HG02642 (cell line): ENCODE data around the gene REXO5.
"Not testable (repeated sequence)": the region's sequence is repeated elsewhere in the genome, so short reads cannot be mapped to it uniquely, and the experiment has no call there.

ENCODE experiments used
- ATAC-seq: cut with Tn5 transposase; IDR thresholded peaks from one replicate; pipeline ENCODE4 v1.9.1; 2021; ENCODE audit warnings: mild to moderate bottlenecking; ENCODE audit not compliant: unreplicated experiment, poor library complexity

Gene REXO5

DNA sequence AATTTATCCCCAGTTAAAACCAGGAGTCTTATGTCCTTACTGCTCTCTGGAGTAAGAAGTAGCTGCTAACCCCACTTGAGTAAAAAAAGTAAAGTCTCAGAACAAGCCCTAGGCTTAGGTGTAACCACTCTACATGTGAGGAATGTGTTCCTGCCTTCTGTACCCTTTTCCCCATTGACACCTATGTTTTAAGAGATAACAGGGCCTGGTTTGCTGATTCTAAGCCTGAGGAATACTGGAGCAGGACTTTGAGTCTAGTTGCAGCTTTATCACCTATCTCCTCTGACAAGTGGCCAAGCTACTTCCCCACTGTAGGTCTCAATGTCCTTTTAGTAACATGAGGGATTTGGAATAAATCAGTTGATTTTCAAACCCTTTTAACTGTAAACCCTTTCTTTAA lies 40.2 kb downstream of the REXO5 start:
- ATAC-seq, result no peak

- no peak for ATAC-seq
These were observed 41.2 kb downstream of the REXO5 start for GRCh38 chr16:20847550-20847949.

GRCh38 chr16:20849589-20850390 lies 43.5 kb downstream of the REXO5 start:
- no peak for ATAC-seq

DNA sequence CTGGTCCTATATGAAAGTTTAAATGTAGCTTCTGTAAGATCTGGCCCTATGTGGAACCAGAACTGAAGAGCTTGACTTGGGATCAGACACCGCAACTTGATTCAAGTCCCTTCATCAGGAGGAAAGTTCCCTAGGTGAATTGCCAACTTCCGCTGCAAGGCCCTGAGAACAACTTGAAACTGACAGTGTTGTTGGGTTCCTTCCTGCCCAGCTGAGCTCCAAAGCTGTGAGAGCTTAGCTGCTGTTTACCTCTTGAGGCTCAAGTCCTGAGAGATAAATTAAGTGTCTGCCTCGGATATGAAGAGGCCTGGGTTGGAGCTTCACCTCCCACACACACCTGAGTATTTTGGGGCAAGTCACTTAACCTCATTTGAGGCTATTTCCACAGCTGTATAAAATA lies 44.7 kb downstream of the REXO5 start:
- ATAC-seq, result no peak

- ATAC-seq, result no peak
These were observed 45.3 kb downstream of the REXO5 start for GRCh38 chr16:20851601-20852000.

- ATAC-seq, result no peak
These were observed 46.8 kb downstream of the REXO5 start for GRCh38 chr16:20853143-20853542.

GRCh38 chr16:20853981-20854620 lies 47.8 kb downstream of the REXO5 start:
- ATAC-seq, result no peak

- no peak for ATAC-seq
These were observed 48.6 kb downstream of the REXO5 start for GRCh38 chr16:20854963-20855362.

DNA sequence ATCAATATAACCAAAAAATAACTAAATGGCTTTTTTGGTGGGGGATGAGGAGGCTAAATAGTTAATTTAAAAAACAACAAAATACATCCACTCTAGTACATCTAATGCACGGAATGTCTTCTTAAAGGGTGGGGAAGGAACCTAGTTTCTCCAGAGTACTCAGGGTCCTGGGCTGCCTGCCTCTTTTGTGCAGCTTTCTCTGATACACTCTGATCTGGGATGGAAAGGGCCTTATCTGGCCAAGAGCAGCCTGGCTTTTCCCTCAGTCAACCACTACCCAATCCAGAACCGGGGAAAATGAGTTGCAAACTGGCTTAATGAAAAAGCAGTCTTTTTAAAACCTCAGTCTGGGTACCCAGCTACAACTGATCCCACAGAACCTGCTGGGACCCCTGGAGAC lies 51.0 kb downstream of the REXO5 start:
- ATAC-seq, result no peak

DNA sequence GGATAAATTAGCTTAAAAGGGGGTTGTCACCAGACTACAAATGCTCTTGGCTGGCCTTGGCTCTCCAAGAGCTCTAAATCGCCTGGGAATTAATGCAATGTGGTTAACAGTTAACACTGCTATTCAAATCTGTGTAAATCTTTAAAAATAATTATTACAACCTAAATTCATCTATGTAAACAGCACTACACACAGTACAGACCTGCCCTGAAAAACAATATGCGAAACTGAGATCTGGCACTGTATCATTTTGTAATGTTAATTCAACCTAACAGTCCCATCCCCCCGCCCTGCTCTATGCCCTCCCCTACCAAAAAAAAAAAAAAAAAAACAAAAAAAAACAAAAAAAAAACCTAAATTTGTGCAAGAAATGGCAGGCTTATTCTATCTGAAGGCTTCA lies 52.9 kb downstream of the REXO5 start:
- no peak for ATAC-seq

DNA sequence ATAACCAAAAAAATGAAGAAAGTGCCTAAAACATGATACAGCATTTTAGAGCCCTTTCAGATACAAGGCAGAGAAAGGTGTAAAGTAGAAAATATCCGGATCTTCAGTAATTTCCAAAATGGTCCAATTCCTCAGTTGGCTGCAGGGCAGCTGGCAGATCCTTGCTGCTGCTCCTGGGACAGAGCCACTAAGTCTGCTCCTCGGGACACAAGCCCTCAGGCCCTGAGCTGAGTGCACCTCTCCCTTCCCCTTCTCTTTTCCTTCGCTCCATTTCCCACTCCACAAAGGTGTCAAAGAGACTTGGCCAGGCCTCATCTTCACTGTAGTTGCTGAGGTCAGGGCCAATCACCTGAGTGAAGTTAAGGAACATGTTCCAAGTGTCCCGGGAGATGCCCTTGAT lies 53.4 kb downstream of the REXO5 start:
- ATAC-seq, result no peak

DNA sequence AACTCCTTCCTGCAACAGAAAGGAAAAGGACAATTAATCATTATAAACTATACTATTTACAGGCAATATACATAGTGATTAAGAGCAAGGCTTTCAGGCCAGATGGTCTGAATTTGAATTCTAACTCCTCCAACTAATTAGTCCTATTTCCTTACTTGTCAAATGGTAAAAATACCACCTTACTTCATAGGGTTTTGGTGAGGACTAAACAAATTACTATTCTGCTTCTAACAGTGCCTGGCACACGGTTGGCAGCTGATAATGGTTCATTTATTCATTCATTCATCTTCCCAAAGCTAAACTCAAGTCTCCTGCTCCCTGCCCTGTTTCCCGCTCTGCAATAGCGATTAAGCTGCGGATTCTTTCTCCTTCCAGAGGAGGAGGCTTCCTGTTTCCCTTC lies 54.0 kb downstream of the REXO5 start:
- ATAC-seq, result no peak

DNA sequence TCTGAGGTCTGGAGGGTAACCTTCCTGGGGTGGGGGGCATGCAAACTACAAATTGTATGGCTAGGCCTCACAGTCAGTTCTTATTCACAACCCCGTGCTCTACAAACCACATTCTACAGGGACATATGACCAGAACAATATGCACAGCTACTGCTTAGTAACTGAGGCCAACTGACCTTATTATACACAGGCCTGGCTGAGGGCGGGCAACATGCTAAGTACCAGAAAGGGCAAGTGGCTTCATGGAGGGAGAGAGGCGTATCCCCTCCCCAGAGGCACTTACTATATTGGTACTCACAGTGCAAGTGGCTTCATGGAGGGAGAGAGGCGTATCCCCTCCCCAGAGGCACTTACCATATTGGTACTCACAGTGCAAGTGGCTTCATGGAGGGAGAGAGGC lies 54.7 kb downstream of the REXO5 start:
- not testable (repeated sequence) for ATAC-seq

DNA sequence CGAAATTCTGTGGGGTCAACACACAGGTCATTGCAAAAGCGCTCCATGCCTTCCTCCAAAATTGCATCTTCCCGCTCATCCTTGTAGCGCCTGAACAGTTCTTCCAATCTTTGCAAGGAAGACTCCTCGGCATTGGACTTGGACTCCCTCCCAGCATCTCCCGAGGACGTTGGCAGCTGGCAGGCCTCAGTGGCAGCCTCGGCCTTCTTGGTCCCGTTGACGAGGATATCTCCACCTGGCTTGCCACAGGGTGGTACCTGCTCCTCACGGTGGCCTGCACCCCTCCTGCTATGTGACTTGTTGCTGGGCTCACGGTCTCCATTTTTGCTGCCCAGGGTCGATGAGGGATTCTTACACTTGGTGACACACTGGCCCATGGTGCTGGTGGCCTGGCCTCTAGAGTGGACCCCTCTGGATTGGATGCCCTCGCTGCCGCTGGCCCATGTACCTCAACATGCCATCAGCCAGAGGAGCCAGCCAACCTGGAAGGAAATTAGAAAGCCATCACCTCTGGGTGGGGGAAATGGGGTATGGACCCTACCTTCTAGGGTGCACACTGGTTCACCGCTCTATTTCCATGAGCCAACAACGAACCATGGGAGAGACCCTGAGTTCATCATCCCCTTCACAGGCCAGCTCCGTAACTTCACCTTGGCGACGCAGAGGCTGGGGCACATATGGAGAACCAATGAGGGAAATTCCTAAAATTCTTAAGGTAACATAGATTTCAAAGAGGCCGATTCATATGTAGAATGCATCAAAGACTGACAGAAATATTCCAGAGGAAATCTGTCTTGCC lies 56.0 kb downstream of the REXO5 start:
- ATAC-seq, result no peak

GRCh38 chr16:20864376-20864775 lies 58.0 kb downstream of the REXO5 start:
- ATAC-seq, result not testable (repeated sequence)

- ATAC-seq, result no peak
These were observed 59.2 kb downstream of the REXO5 start for GRCh38 chr16:20865420-20866131.

DNA sequence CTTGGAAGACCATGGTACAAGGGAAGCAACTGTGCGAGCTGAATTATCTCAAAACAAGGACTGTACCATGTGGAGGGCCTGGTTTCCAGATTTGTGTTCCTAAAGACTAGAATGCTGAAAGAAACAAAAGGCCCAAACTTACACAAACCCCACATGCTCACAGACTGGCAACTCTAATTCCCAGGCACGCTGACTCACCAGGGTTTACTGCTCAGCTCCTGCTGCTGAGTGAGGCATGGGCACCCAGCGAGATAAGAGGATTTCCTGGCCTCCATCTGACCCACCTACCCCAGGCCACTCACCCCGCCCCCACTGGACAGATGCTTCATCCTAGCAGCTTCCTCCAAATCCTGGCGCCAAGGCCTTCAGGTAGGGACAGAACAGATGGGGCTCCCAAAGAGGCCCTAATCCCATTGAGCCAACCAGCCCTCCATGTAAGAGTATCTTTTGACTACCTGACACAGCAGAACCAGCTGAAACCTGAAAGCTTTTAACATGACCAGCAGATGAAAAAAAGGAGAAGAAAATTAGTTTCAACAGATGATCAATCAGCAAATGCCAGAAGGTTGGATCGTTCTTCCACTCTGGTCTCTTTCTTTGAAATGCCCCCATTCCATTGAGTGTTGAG lies 59.9 kb downstream of the REXO5 start:
- ATAC-seq, result no peak

GRCh38 chr16:20866801-20867200 lies 60.5 kb downstream of the REXO5 start:
- no peak for ATAC-seq

DNA sequence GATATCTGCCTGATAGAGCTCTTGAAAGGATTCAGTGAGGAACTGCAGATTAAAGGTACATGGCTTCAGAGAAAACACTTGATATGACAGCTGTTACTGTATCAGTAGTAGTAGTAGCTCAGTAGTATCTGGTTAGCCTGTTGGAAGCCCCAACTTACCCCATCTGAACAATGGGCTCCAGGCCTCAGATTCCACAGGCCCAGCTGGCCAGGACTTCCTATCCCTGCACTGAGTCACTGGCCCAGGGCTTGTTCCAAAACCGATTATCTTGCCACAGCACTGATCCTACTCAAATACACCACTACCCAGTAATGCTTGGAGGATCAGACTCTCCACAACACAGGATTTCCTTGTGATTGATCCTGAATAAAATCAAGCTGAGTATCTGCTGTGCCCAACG lies 61.3 kb downstream of the REXO5 start:
- no peak for ATAC-seq

- no peak for ATAC-seq
These were observed 62.6 kb downstream of the REXO5 start for GRCh38 chr16:20868890-20869289.
